Left lung (tissue), 10 donors: ENCODE measurements around the gene SMC6. TPM values are rescaled to one million over a fixed set of nuclear protein-coding genes. Genes with fewer than 3 reads are reported as not detected.

Experiments
- ATAC-seq: fragments of 200-7000 bp; cut with Tn5 transposase; one replicate; pipeline ENCODE4 v1.9.1; 2020; ENCODE audit warnings: moderate library complexity
- DNase-seq, 4 donors: peaks; one replicate each; pipeline ENCODE4 v3.0.0-alpha.2; 2013 to 2020
- H3K27ac ChIP-seq, 2 donors: fragments of 200-600 bp; sonication (generic) in 1 of 2; one replicate each; pipeline versions ENCODE4 v1.5.0 to v1.8.0; 2020 to 2021
- H3K27me3 ChIP-seq, 2 donors: fragments of 200-600 bp; sonication (generic) in 1 of 2; one replicate each; pipeline versions ENCODE4 v1.5.0 to v1.8.0; 2020 to 2021
- H3K36me3 ChIP-seq, 2 donors: fragments of 200-600 bp; sonication (generic) in 1 of 2; one replicate each; pipeline versions ENCODE4 v1.5.0 to v1.8.0; 2020 to 2021
- H3K4me1 ChIP-seq, 2 donors: fragments of 200-600 bp; one replicate each; pipeline ENCODE4 v1.8.0; 2021
- H3K4me3 ChIP-seq, 2 donors: fragments of 200-600 bp; sonication (generic) in 1 of 2; one replicate each; pipeline versions ENCODE4 v1.5.0 to v1.8.0; 2020 to 2021; ENCODE audit warnings: mild to moderate bottlenecking in 1 of 2
- H3K9me3 ChIP-seq, 2 donors: fragments of 200-600 bp; sonication (generic) in 1 of 2; one replicate each; pipeline versions ENCODE4 v1.5.0 to v1.8.0; 2020 to 2021
- CTCF ChIP-seq, 2 donors: fragments of 200-600 bp; sonication (generic) in 1 of 2; IDR thresholded peaks; one replicate each; pipeline versions ENCODE4 v1.5.0 to v1.8.0; 2021; ENCODE audit warnings: antibody characterized with exemption in 2 of 2
- intact Hi-C, 2 donors: fragments of 100-400 bp; cut with DNase I; formaldehyde crosslinking; loops; one replicate each; pipeline versions ENCODE4 v1.11.2 to v1.14.2; 2022
- polyA plus RNA-seq, 6 donors: library from polyadenylated mRNA; unstranded; fragments of 120-200 nt; gene quantifications; one replicate each; pipeline ENCODE4 v1.2.1, GENCODE V29; 2013; ENCODE audit not compliant: insufficient read length in 6 of 6
- total RNA-seq, 2 donors: library from RNA; stranded (reverse); fragmentation: NEBNext Ultra II Directional; extraction: Animal tissue kit (Norgen Biotek cat#: 25700); gene quantifications; one replicate each; pipeline ENCODE4 v1.2.1, GENCODE V29; 2021
- donor health status: DM: no; HTN: yes; CAD: no.
- donor health status: DM: no; HTN: no; CAD: no.

The SMC6 gene
- total and polyA plus RNA-seq, 8 donors = 18.5 to 68.3 (median 52.8) TPM

- Histone ChIP-seq H3K9me3 (no peaks in the 10 kb centered on the region), H3K4me3 (no peak overlapping the region), H3K4me1 (no peaks in the 10 kb centered on the region), H3K27me3 (no peaks in the 10 kb centered on the region), H3K27ac (no peak overlapping the region), H3K36me3 (peaks cover 4 to 82% of the 10 kb centered on the region in 2 donors)
- no peak for TF ChIP-seq CTCF (IDR thresholded peaks at IDR 0.05)
- no peak for ATAC-seq
- intact Hi-C loops = loop anchor here in 1 of 2 donors (10.0 kb wide), 1 partner anchor 115 kb away; no protein-coding TSS in a partner anchor
- DNase-seq = no peak
These were observed 43.7 kb downstream of the SMC6 start for GRCh38 chr2:17709897-17710296.

DNA sequence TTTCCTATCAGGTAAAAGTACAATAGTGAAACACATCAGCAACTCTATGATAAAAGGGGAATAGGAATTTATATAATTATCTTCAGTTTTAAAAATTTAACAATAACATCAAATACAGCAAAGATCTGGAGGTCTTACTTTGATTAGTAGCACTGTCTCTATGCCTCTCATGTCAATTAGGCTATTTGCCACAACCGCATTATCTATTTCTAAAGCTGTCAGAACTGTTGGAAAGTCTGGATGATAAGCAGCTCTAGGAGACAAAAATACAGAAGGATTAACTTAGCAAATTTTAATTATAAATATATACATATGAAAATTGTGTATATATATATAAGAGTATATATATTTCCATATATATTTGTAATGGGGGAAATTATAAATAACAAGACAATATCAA, 45.1 kb downstream of the SMC6 start:
- Histone ChIP-seq H3K4me1 (no peaks in the 10 kb centered on the region), H3K27ac (no peak overlapping the region), H3K36me3 (peaks cover 4 to 79% of the 10 kb centered on the region in 2 donors), H3K9me3 (no peaks in the 10 kb centered on the region), H3K27me3 (no peaks in the 10 kb centered on the region), H3K4me3 (no peak overlapping the region)
- intact Hi-C loops = no loop called here
- DNase-seq (no peak), ATAC-seq (no peak)
- no peak for TF ChIP-seq CTCF (IDR thresholded peaks at IDR 0.05)

- TF ChIP-seq CTCF (IDR thresholded peaks at IDR 0.05) = no peak
- intact Hi-C loops = no loop called here
- H3K4me3 ChIP-seq = no peak overlapping the region
- peaks cover 0 to 79% of the 10 kb centered on the region in 2 donors for H3K36me3 ChIP-seq
- no peaks in the 10 kb centered on the region for H3K9me3 ChIP-seq
- H3K27ac ChIP-seq = no peak overlapping the region
- no peaks in the 10 kb centered on the region for H3K27me3 ChIP-seq
- ATAC-seq = no peak
- no peak for DNase-seq
- no peaks in the 10 kb centered on the region for H3K4me1 ChIP-seq
These were observed 46.8 kb downstream of the SMC6 start for GRCh38 chr2:17706845-17707244.

DNA sequence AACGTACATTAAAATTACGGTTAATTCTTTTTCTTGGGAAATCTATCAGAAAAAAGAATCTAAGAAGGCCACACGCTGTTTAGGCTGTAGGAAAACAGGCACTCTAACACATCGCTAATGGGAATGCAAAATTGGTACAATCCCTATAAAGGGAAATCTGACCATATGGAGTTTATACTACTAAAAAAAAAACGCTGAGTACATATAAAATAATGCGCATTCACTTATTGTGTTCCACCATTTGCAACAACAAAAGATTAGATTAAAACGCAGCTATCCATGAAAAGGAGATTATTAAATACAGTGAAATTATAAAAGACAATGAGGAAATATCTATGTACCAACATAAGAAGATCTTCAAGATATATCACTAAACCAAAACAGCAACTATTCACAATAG, 62.8 kb downstream of the SMC6 start:
- Histone ChIP-seq H3K27ac (no peak overlapping the region), H3K27me3 (no peaks in the 10 kb centered on the region), H3K36me3 (peaks cover 0 to 61% of the 10 kb centered on the region in 2 donors), H3K4me3 (no peak overlapping the region), H3K4me1 (no peaks in the 10 kb centered on the region), H3K9me3 (no peaks in the 10 kb centered on the region)
- DNase-seq (no peak), ATAC-seq (no peak)
- TF ChIP-seq CTCF (IDR thresholded peaks at IDR 0.05) = no peak
- intact Hi-C loops = no loop called here

- H3K36me3 ChIP-seq = peaks cover 0 to 48% of the 10 kb centered on the region in 2 donors
- ATAC-seq (no peak), DNase-seq (no peak)
- intact Hi-C loops = no loop called here
- H3K27me3 ChIP-seq = no peaks in the 10 kb centered on the region
- no peak for TF ChIP-seq CTCF (IDR thresholded peaks at IDR 0.05)
- no peak overlapping the region for H3K4me3 ChIP-seq
- H3K4me1 ChIP-seq = no peaks in the 10 kb centered on the region
- H3K9me3 ChIP-seq = no peaks in the 10 kb centered on the region
- H3K27ac ChIP-seq = no peak overlapping the region
These were observed 64.6 kb downstream of the SMC6 start for GRCh38 chr2:17689010-17689409.
